SK-MEL-5 (cell line): ENCODE measurements around the gene SLC30A1. TPM values are rescaled to one million over a fixed set of nuclear protein-coding genes. Genes with fewer than 3 reads are reported as not detected.

Source experiments
- DNase-seq: peaks from one replicate; pipeline ENCODE4 v3.0.0-alpha.2; 2016; ENCODE audit warnings: low read depth, low spot score
- in situ Hi-C: cut with HindIII; loops from 2 replicates; pipeline ENCODE4 v1.10.0; 2016; ENCODE audit warnings: low sequenced_read_pairs, high pct_unique_total_duplicates, low pct_unique_long_range_greater_than_20kb
- total RNA-seq: library from RNA; depleted of rRNA; stranded (reverse); fragments of >200 nt; shearing (Covaris generic); gene quantifications from 2 replicates; pipeline ENCODE4 v1.2.3, GENCODE V29; 2014; rRNA removed

Gene SLC30A1
- total RNA-seq, 1 experiment from 2014 or later, result 28.2 TPM

GRCh38 chr1:211536606-211537005 is 42.4 kb downstream of the SLC30A1 start:
- DNase-seq, result no peak
- in situ Hi-C loops, result no loop called here

- in situ Hi-C loops, result no loop called here
- DNase-seq, result no peak
These were observed 43.6 kb downstream of the SLC30A1 start for GRCh38 chr1:211535346-211535745.

GRCh38 chr1:211534545-211535291 is 44.2 kb downstream of the SLC30A1 start:
- no peak for DNase-seq
- in situ Hi-C loops, result no loop called here

- in situ Hi-C loops, result no loop called here
- DNase-seq, result no peak
These were observed 46.9 kb downstream of the SLC30A1 start for GRCh38 chr1:211532088-211532444.

GRCh38 chr1:211531194-211532087 is 47.5 kb downstream of the SLC30A1 start:
- no peak for DNase-seq
- in situ Hi-C loops, result no loop called here

GRCh38 chr1:211530102-211530501 is 48.9 kb downstream of the SLC30A1 start:
- no peak for DNase-seq
- in situ Hi-C loops, result no loop called here

GRCh38 chr1:211529453-211529852 is 49.5 kb downstream of the SLC30A1 start:
- in situ Hi-C loops, result no loop called here

GRCh38 chr1:211529011-211529410 is 50.0 kb downstream of the SLC30A1 start:
- no peak for DNase-seq
- in situ Hi-C loops, result no loop called here

More at GRCh38 chr1:211529453-211529852, 49.5 kb downstream of the SLC30A1 start:
- no peak for DNase-seq

- in situ Hi-C loops, result no loop called here
- no peak for DNase-seq
These were observed 51.1 kb downstream of the SLC30A1 start for GRCh38 chr1:211527888-211528287.

- in situ Hi-C loops, result no loop called here
- DNase-seq, result no peak
These were observed 52.0 kb downstream of the SLC30A1 start for GRCh38 chr1:211527006-211527405.

GRCh38 chr1:211526101-211526500 is 52.9 kb downstream of the SLC30A1 start:
- DNase-seq, result no peak
- in situ Hi-C loops, result no loop called here

- DNase-seq, result no peak
These were observed 53.8 kb downstream of the SLC30A1 start for GRCh38 chr1:211525101-211525676.

GRCh38 chr1:211524521-211524920 is 54.4 kb downstream of the SLC30A1 start:
- in situ Hi-C loops, result no loop called here
- DNase-seq, result no peak

More at GRCh38 chr1:211525101-211525676, 53.8 kb downstream of the SLC30A1 start:
- in situ Hi-C loops, result no loop called here

- in situ Hi-C loops, result no loop called here
- DNase-seq, result no peak
These were observed 56.2 kb downstream of the SLC30A1 start for GRCh38 chr1:211522804-211523203.

Other genes starting within 250 kb of the SLC30A1 start
- gene RD3, start 87.0 kb downstream of the SLC30A1 start, total RNA-seq, result not detected in 2 replicates
- gene NEK2, start 96.5 kb upstream of the SLC30A1 start, total RNA-seq, result 25.4 and 25.5 TPM in 2 replicates